Bronchial epithelial cell (primary cell): Measurements from ENCODE around the gene FSIP1. TPM values are rescaled to one million over a fixed set of nuclear protein-coding genes. Genes with fewer than 3 reads are reported as not detected.
A peak's percentile ranks its signal among the peaks of the same experiment; 100 is the strongest.

ENCODE experiments used
- DNase-seq: peaks from one replicate; pipeline ENCODE4 v3.0.0-alpha.2; 2010; ENCODE audit warnings: low read depth
- FAIRE-seq: peaks from 2 replicates; lab custom pipeline; 2011; peaks lifted over from hg19 to GRCh38; lab: Jason Lieb, UNC
- H3K27me3 ChIP-seq: 2 replicates; pipeline ENCODE4 v1.5.1; 2011; ENCODE audit warnings: low read length; ENCODE audit not compliant: control insufficient read depth, insufficient read depth
- H3K36me3 ChIP-seq: 2 replicates; pipeline ENCODE4 v1.5.1; 2011; ENCODE audit warnings: low read length; ENCODE audit not compliant: control insufficient read depth, insufficient read depth
- H3K4me3 ChIP-seq: 2 replicates; pipeline ENCODE4 v1.5.1; 2011; ENCODE audit warnings: mild to moderate bottlenecking, low read depth, low read length, control low read depth
- CTCF ChIP-seq: IDR thresholded peaks from 2 replicates; pipeline ENCODE4 v1.5.1; 2011; ENCODE audit warnings: mild to moderate bottlenecking, moderate library complexity, low read length, control low read depth, inconsistent platforms; ENCODE audit not compliant: insufficient read depth, severe bottlenecking
- total RNA-seq: library from RNA; depleted of rRNA; stranded (reverse); fragments of >200 nt; gene quantifications from 2 replicates; pipeline ENCODE4 v1.2.1, GENCODE V29; 2014

Gene FSIP1
- total RNA-seq, 1 donor from 2014 or later: 9.5 TPM

GRCh38 chr15:39685999-39686613 is 96.5 kb downstream of the FSIP1 start:
- TF ChIP-seq CTCF: peak; percentile 70
- no peaks in the 10 kb centered on the region for H3K27me3 ChIP-seq
- H3K36me3 ChIP-seq: no peaks in the 10 kb centered on the region
- H3K4me3 ChIP-seq: no peak overlapping the region
- DNase-seq: peak; percentile 52
- FAIRE-seq: no peak

- no peak for FAIRE-seq
- H3K27me3 ChIP-seq: no peaks in the 10 kb centered on the region
- DNase-seq: no peak
- H3K36me3 ChIP-seq: no peaks in the 10 kb centered on the region
- TF ChIP-seq CTCF: no peak
- H3K4me3 ChIP-seq: no peak overlapping the region
Measured at GRCh38 chr15:39685367-39685766, 97.3 kb downstream of the FSIP1 start.

- TF ChIP-seq CTCF: no peak
- no peaks in the 10 kb centered on the region for H3K27me3 ChIP-seq
- no peak for FAIRE-seq
- no peak overlapping the region for H3K4me3 ChIP-seq
- no peaks in the 10 kb centered on the region for H3K36me3 ChIP-seq
- DNase-seq: no peak
Measured at GRCh38 chr15:39684233-39684632, 98.4 kb downstream of the FSIP1 start.

GRCh38 chr15:39682366-39682765 is 100.3 kb downstream of the FSIP1 start:
- Histone ChIP-seq H3K36me3 (no peaks in the 10 kb centered on the region), H3K27me3 (no peaks in the 10 kb centered on the region), H3K4me3 (no peak overlapping the region)
- FAIRE-seq (no peak), DNase-seq (no peak)
- no peak for TF ChIP-seq CTCF

- no peaks in the 10 kb centered on the region for H3K27me3 ChIP-seq
- DNase-seq (no peak), FAIRE-seq (no peak)
- no peak for TF ChIP-seq CTCF
- no peak overlapping the region for H3K4me3 ChIP-seq
- no peaks in the 10 kb centered on the region for H3K36me3 ChIP-seq
Measured at GRCh38 chr15:39680868-39681267, 101.8 kb downstream of the FSIP1 start.

GRCh38 chr15:39672666-39673065 is 110.0 kb downstream of the FSIP1 start:
- no peaks in the 10 kb centered on the region for H3K36me3 ChIP-seq
- FAIRE-seq (no peak), DNase-seq (no peak)
- H3K27me3 ChIP-seq: no peaks in the 10 kb centered on the region
- TF ChIP-seq CTCF: no peak
- no peak overlapping the region for H3K4me3 ChIP-seq
